ENCODE data around the gene CYB5R4.

GRCh38 chr6:83985308-83985713, 125.8 kb downstream of the CYB5R4 start:
- no peak for TF ChIP-seq POLR2A (IDR thresholded peaks at IDR 0.05)
- no peak for TF ChIP-seq CTCF (IDR thresholded peaks at IDR 0.05)
- no peak for TF ChIP-seq EP300 (IDR thresholded peaks at IDR 0.05)
